ENCODE results near the gene ZSWIM6. TPM values are rescaled to one million over a fixed set of nuclear protein-coding genes. Genes with fewer than 3 reads are reported as not detected.

ZSWIM6 gene
- polyA plus RNA-seq, 1 experiment, result 11.1 TPM

DNA sequence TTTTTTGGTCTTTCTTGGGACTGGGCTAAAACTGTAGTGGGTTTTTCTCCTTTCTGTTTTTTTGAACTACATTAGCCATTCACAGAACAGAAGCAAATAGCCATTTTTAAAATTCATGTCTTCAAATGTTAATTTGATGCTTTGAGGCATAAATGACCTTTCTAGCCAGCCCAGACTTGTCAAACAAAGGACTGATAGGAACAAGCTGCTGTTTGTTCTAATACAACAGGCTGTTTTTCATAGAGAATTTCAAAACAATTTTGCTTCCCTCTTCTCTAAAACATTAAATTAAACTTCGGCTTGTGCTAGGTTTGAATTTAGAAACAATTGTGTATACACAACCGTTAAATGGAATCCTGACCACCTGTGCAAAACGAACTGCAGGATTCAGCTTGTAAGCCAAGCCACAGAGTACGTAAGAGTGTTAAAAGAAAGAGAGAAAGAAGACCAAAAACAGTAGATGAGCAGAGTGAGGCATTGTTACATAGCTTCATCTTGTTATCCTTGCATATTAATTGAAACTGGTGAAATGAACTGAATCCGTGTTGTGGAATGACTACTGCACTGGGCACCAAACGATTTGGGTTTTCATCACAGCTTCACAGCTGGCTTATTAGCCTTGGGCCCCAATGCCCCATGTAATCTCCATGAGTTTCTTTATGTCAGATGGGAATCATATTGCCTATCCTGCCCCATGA, 100.0 kb downstream of the ZSWIM6 start:
- TF ChIP-seq, protein P1, sequence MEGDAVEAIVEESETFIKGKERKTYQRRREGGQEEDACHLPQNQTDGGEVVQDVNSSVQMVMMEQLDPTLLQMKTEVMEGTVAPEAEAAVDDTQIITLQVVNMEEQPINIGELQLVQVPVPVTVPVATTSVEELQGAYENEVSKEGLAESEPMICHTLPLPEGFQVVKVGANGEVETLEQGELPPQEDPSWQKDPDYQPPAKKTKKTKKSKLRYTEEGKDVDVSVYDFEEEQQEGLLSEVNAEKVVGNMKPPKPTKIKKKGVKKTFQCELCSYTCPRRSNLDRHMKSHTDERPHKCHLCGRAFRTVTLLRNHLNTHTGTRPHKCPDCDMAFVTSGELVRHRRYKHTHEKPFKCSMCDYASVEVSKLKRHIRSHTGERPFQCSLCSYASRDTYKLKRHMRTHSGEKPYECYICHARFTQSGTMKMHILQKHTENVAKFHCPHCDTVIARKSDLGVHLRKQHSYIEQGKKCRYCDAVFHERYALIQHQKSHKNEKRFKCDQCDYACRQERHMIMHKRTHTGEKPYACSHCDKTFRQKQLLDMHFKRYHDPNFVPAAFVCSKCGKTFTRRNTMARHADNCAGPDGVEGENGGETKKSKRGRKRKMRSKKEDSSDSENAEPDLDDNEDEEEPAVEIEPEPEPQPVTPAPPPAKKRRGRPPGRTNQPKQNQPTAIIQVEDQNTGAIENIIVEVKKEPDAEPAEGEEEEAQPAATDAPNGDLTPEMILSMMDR (IDR thresholded peaks at IDR 0.05; ENCODE audit: insufficient read depth, low read depth, low read length), result no peak
- H3K4me3 ChIP-seq (ENCODE audit: low read depth, low read length), result no peak overlapping the region
- no peak for DNase-seq (ENCODE audit: low read depth)
- ChIA-PET POLR2A (interaction anchor here (0.8 kb wide), 1 partner anchor 9 kb away, joined by 3 read pairs; no protein-coding TSS in a partner anchor), CTCF (interaction anchor here (0.9 kb wide), 1 partner anchor 9 kb away, joined by 4 read pairs; no protein-coding TSS in a partner anchor)
- no peaks in the 10 kb centered on the region for H3K36me3 ChIP-seq (ENCODE audit: control insufficient read depth, insufficient read depth, low read length)
- H3K27me3 ChIP-seq (ENCODE audit: control insufficient read depth, insufficient read depth, low read length), result no peaks in the 10 kb centered on the region

GRCh38 chr5:61435368-61435767, 103.3 kb downstream of the ZSWIM6 start:
- ChIA-PET CTCF (no interaction called here), POLR2A (interaction anchor here (0.6 kb wide), 1 partner anchor 104 kb away, joined by 3 read pairs; no protein-coding TSS in a partner anchor)
- Histone ChIP-seq H3K27me3 (ENCODE audit: control insufficient read depth, insufficient read depth, low read length) (no peaks in the 10 kb centered on the region), H3K4me3 (ENCODE audit: low read depth, low read length) (no peak overlapping the region), H3K36me3 (ENCODE audit: control insufficient read depth, insufficient read depth, low read length) (no peaks in the 10 kb centered on the region)
- no peak for DNase-seq (ENCODE audit: low read depth)
- TF ChIP-seq, protein P1 (IDR thresholded peaks at IDR 0.05; ENCODE audit: insufficient read depth, low read depth, low read length), result no peak

DNA sequence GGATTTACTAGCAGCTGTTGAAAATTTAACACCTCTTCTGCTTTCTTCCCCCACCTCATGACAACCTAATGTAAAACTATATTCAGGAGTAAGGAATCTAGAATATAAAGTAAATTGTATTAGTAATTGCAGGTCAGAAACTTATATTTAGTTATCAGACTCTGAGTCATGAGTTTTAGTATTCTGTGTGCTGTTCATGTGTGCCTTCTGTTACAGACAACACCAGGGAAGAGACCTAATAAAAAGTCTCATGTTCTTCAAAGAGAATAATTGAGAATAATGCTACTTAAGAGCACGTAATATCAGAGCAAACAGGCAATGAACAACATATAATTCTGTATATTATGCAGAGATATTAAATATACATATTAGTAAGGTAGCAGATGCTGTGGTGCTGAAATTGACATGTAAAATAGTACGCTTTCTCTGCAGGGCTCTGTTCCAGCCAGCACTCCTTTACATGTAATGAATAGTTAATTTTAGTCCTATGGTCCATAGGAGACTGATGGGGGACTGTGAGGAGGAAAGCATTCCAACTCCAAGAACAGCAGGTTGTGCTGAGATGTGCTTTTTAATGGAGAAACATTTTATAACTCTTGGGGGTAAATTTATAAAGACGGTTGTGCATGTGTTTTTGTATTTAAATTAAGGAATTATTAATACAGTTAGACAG, 106.4 kb downstream of the ZSWIM6 start:
- TF ChIP-seq, protein P1 (IDR thresholded peaks at IDR 0.05; ENCODE audit: insufficient read depth, low read depth, low read length), result no peak
- DNase-seq (ENCODE audit: low read depth), result no peak
- Histone ChIP-seq H3K4me3 (ENCODE audit: low read depth, low read length) (no peak overlapping the region), H3K27me3 (ENCODE audit: control insufficient read depth, insufficient read depth, low read length) (no peaks in the 10 kb centered on the region), H3K36me3 (ENCODE audit: control insufficient read depth, insufficient read depth, low read length) (no peaks in the 10 kb centered on the region)
- CTCF ChIA-PET, result interaction anchor here (1.1 kb wide), 1 partner anchor 10 kb away, joined by 4 read pairs; no protein-coding TSS in a partner anchor
- POLR2A ChIA-PET, result no interaction called here

DNA sequence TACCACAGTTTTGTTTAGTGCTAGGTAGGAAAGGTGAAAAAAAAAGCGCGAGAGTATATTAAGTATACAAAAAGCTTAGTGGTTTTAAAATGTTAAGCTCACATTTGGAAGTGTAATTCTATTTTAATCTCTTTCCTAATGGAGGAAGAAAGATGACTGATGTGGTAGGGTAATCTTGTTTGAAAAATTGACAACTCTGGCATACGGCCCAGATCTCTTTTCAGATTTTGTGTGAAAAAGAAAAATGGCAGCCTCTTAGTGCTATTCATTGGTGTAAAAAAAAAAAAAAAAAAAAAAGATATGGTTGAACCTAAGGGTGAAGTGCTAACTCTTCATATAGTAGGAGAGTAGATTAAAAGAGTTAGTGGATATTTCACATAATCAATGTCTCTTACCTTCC, 108.0 kb downstream of the ZSWIM6 start:
- Histone ChIP-seq H3K4me3 (ENCODE audit: low read depth, low read length) (no peak overlapping the region), H3K36me3 (ENCODE audit: control insufficient read depth, insufficient read depth, low read length) (no peaks in the 10 kb centered on the region), H3K27me3 (ENCODE audit: control insufficient read depth, insufficient read depth, low read length) (no peaks in the 10 kb centered on the region)
- ChIA-PET POLR2A (no interaction called here), CTCF (interaction anchor here (1.1 kb wide), 1 partner anchor 219 kb away, joined by 3 read pairs; no protein-coding TSS in a partner anchor)
- DNase-seq (ENCODE audit: low read depth), result no peak
- TF ChIP-seq, protein P1 (IDR thresholded peaks at IDR 0.05; ENCODE audit: insufficient read depth, low read depth, low read length), result no peak

GRCh38 chr5:61440596-61440995, 108.5 kb downstream of the ZSWIM6 start:
- CTCF ChIA-PET, result interaction anchor here (0.6 to 1.1 kb wide), 3 partner anchors 9 to 218 kb away, joined by 3 to 4 read pairs (median 3); no protein-coding TSS in a partner anchor
- Histone ChIP-seq H3K27me3 (ENCODE audit: control insufficient read depth, insufficient read depth, low read length) (no peaks in the 10 kb centered on the region), H3K4me3 (ENCODE audit: low read depth, low read length) (no peak overlapping the region), H3K36me3 (ENCODE audit: control insufficient read depth, insufficient read depth, low read length) (no peaks in the 10 kb centered on the region)
- POLR2A ChIA-PET, result no interaction called here
- no peak for DNase-seq (ENCODE audit: low read depth)
- TF ChIP-seq, protein P1 (IDR thresholded peaks at IDR 0.05; ENCODE audit: insufficient read depth, low read depth, low read length), result no peak

Measured in BJ (cell line).